ENCODE measurements around the gene HRG.
"Not testable (repeated sequence)": the region's sequence is repeated elsewhere in the genome, so short reads cannot be mapped to it uniquely, and the experiment has no call there.

Gene HRG

GRCh38 chr3:186665625-186666188 lies at the start of gene HRG:
Gene HRG (plus strand): TSS chr3:186666014. CDS start chr3:186666032, 18 bp downstream.
- DNase-seq = no peak

DNA sequence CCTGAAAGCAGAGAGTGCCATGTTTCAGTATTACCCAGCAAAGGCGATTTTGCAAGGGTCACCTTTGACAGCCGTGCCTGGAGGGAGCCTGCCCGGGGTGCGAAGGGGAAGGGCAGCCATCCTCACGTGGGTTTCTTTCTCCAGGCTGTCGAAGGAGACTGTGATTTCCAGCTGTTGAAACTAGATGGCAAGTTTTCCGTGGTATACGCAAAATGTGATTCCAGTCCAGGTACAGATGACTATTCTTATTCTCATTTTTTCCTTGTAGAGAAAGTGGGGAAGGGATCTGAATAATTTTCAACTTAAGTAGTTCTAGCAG lies 49.6 kb upstream of the HRG start:
- no peak for DNase-seq

- peak; percentile 89 for DNase-seq
These were observed 48.5 kb upstream of the HRG start for GRCh38 chr3:186617036-186617946.

DNA sequence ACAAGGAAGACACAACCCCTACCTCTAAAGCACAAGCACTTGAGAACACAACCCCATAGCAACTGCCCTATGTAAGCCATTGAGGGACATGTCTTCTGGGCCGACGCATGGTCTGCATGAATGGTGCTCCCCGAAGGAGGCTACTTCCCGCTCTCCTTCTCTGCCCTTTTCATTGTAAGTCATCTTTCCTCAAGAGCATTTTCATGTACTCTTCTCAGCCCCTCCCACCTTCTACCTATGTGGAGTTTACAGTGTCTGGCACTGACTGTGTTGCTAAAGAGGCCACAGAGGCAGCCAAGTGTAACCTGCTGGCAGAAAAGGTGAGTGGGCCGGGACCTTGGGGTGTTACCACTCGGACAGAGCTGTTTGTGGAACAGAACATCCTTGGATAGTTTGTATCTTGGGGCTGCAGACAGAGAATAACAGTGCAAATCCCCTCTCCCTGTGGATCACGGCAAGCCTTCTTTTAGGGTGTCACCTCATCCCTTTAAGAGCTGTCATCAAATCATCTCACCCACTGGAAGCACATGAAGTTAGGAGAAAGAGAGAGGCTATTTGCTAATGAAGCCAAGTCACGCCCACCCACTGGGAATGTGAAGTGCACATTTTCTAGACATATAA lies 47.4 kb upstream of the HRG start:
- DNase-seq = no peak

DNA sequence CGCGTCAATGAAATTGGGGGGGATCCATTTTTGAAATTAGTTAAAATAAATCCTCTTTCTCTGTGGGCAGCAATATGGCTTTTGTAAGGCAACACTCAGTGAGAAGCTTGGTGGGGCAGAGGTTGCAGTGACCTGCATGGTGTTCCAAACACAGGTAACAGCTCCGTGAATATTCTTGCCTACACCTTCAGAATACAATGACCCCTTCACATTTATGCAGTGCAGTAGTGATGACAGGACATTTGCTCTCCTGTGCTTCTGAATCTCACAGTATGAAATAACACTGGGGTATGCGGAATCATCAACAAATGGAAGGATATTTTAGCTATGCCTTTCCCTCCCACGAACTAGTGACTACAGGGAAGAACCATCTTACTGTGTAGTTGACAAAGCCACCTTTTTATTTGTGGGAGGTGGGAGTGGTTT lies 46.0 kb upstream of the HRG start:
- DNase-seq = no peak

GRCh38 chr3:186620213-186621092 lies 45.4 kb upstream of the HRG start:
- no peak for DNase-seq

DNA sequence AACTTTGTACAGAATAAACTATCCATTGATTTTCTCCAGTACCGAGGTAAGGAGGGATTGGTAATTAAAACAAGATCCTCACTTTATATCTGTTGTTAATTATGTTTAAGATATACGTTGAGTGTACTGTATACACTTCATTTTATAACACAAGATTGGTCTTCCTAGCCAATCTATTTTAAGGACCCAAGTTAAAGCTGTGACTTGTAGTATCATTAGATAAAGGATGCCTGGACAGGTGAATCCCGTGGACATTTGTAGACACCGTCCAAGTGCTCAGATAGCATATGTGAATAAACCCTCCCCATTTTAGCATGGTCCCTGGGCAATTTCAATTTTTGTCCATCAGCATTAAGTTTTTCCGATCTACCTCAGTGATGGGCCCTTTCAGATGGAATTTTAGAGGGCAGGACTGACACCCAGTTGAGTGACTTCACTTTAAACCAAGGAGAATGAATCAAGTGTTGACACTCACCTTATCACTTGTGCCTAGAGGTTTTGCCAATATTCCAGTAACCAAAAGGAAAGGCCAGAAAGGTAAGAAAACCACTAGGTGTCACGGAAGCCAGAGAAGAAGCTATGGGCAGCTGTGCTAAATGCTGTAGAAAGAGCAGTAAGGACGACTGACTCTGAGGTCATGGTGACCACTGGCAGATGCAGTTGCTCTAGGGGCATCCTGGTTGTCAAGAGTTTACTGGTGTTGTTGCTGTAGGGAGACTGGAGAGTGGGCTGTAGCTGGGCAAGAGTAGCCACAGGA lies 43.7 kb upstream of the HRG start:
- DNase-seq = no peak

DNA sequence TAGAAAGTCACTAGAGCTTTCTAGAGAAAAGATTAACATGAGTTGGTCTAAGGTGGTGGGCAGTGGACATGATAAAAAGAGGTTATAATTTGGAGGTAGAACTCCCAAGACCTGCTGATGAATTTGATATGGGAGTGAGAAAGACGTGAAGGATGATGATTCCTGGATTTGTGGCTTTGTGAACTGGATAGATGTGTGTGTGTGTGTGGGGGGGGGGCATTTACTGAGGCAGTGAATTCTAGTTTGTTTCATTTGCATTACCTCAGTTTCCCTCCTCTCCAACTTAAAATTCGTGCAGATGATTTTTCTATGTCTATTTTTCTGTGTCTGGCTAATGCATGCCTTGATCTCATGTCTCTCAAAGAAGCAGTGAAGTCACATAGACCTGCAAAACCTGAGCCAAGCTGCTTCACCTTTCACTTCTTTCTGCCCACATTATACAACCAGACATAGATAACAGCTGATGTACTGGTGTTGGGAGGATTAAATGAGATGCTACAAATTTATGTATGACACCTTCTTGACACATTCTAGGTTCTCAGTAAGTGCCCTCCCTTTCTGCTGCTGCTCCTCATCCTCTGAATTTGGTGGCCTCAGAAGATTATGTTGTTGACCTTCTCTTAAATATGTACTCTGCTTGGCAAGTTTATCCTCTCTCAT lies 43.0 kb upstream of the HRG start:
- DNase-seq = no peak

DNA sequence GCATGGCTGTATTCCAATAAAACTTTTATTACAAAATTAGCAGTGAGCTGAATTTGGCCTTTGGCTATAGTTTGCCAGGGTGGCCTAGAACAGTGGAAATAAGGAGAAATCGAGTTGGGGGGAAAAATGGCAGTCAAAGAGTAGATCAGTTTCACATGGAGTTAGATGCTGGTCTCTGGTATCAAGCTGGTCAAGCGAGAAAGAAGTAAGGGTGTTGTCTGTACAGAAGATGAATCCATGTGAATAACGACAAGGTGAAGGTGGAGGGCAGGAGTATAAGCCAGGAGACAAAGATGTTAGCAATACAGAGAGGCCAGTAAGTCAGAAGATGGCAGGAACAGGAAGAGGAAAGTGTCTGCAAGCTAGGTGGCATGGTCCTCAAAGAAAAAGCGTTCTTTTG lies 41.2 kb upstream of the HRG start:
- DNase-seq = no peak

DNA sequence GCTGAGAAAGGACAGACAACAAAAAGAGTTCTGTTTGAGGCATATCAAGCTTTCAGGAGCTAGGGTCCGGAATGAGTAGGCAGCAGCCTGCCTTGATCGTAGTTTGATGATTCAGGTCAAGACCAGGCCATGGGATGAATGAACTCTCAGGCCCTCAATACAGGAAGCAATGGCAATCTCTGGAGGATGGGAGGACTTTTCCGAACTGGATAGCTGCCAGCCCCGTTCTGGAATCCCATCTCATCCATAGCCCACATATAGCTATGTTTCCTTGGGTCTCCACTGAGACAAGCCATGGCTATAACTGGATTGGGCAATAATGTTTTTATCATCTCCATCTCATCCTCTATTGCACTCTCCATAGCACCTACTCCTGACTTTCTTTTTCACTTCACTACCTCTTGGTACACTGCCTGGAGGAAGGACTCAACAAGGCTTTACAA lies 40.2 kb upstream of the HRG start:
- DNase-seq = no peak

DNA sequence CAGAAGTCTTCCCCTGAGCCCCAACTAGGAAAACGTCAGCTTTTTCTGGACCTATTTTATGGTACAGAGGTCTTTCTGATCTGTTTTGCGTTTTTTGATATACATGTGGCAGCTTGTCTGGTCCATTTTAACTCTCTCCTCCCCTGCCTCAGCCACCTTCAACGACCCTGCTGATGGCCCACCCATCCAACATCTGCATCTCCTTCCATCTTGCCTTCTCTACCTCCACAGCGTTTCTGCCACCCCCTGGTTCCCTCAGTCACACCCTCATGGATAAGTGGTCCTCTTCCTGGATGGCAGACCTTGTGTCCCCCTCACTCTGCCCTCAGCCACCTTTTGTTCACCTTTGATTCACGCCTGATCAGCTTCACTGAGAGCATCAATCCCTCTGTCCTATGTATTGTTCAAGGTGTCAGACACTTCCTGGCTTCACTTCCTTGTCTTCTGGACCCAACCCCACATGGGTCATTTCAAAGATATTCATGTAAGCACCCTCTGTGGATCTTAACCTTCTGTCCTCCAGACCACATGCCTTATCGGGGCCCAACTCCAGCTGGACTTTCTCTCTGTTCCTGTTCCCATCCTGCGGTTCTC lies 39.5 kb upstream of the HRG start:
- no peak for DNase-seq

- DNase-seq = no peak
These were observed 37.9 kb upstream of the HRG start for GRCh38 chr3:186627852-186628414.

GRCh38 chr3:186628756-186629155 lies 37.1 kb upstream of the HRG start:
- no peak for DNase-seq

DNA sequence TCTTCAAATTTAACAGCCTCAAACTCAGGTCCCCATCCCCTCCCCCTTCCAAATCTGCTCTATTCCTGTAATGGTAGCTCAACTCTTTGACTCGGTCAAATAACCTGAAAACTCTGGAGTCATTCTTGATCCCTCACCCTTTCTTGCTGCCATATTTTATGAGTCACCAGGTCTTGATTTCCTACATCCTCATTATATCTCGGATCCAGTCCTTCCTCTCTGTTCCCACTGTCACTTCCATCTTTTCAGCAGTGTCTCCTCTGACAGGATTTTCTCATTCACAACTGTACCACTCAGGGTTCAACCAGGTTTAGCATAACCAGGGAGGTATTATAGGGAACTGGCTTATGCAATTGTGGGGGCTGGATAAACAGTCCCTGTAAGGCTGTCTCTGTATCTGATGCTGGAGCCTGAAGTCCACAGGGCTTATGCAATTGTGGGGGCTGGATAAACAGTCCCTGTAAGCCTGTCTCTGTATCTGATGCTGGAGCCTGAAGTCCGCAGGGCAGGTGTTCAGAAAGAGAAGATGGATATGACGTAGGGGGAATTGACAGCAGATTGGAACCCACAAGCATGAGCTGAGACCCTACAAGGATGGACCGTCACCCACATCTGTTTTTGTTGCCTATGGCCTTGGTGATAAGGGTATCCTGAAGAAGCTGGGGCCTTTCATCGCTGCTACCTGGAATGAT lies 34.7 kb upstream of the HRG start:
- no peak for DNase-seq

DNA sequence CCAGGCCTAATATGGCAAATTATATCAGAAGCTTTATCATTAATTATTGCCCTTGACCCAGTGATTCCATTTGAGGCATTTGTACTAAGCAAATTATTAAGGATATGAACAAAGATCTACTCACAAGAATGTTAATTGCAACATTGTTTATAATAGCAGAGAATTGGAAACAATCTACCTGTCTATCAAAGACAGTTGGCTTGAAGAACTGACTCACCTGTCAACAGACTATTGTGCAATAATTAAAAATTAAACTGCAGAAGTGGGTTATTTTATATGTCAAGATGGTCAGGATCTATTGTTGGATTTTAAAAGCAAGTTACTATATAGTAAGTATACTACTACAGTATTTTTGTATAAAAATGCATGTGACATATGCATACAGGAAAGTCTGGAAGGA lies 32.3 kb upstream of the HRG start:
- no peak for DNase-seq

DNA sequence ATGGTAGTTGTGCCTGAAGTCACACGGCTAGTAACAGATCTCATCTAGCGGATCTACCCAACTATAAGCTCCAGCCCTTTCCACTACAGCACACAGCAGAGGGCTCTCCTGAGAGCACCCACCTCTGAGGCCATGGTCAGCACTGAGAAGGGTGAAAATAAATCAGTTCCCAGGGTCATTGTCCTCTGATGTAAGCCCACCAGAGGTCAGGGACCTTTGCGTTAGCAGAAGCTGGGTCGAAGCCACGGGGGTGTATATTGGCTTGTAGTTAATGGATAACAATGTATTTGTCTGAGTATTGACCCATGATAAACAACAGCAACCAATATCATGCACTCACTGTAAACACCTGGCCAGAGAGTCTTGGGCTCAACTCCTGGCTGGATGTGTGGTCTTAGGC lies 31.6 kb upstream of the HRG start:
- DNase-seq = not testable (repeated sequence)

GRCh38 chr3:186635532-186635931 lies 30.3 kb upstream of the HRG start:
- DNase-seq = no peak

- DNase-seq = no peak
These were observed 29.3 kb upstream of the HRG start for GRCh38 chr3:186636536-186636935.

GRCh38 chr3:186637686-186638085 lies 28.1 kb upstream of the HRG start:
- DNase-seq = no peak

GRCh38 chr3:186638259-186638658 lies 27.6 kb upstream of the HRG start:
- no peak for DNase-seq

Data from CD4-positive, alpha-beta T cell treated with Interleukin-17A for 4 hours (primary cell).